ENCODE measurements around the gene SPTAN1. TPM values are rescaled to one million over a fixed set of nuclear protein-coding genes. Genes with fewer than 3 reads are reported as not detected.

Gene SPTAN1
- total and polyA plus RNA-seq, 2 donors (not counting 3 experiments of a cell fraction or from before 2014, with no cell fraction given), result 408 to 502 TPM

DNA sequence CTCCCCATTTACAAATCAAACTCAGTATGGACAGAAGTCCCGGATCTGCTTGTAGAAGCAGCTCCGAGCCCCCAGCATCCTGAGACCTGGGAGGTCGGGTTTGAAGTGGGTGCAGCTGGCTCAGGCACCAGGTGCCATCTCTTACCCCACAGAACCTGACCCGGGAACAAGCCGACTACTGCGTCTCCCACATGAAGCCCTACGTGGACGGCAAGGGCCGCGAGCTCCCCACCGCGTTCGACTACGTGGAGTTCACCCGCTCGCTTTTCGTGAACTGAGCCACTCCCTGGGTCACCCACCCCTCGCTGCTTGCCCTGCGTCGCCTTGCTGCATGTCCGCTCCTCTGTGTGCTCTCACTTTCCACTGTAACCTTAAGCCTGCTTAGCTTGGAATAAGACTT is 80.7 kb downstream of the SPTAN1 start:
- Histone ChIP-seq H4K20me1 (replicated peaks; ENCODE audit: control insufficient read depth, extremely low read depth, insufficient read depth, low read length) (no peaks in the 10 kb centered on the region), H3K9me1 (replicated peaks; ENCODE audit: control insufficient read depth, extremely low read depth, insufficient read depth, low read length) (no peaks in the 10 kb centered on the region), H3K4me3 (replicated peaks in 1 of 3; ENCODE audit: insufficient read depth in 1 of 3, low read depth in 1 of 3, low read length in 3 of 3) (no peak overlapping the region), H3K27me3 (ENCODE audit: control insufficient read depth in 2 of 2, insufficient read depth in 2 of 2, low read length in 2 of 2) (no peaks in the 10 kb centered on the region), H3K9ac (replicated peaks; ENCODE audit: extremely low read depth, insufficient read depth, low read length) (no peak overlapping the region), H2AFZ (ENCODE audit: low read depth, low read length) (no peak overlapping the region), H3K27ac (ENCODE audit: insufficient read depth, low read depth, low read length) (no peak overlapping the region), H3K4me1 (ENCODE audit: control insufficient read depth, extremely low read depth, insufficient read depth, low read length) (peaks cover 11% of the 10 kb centered on the region), H3K79me2 (ENCODE audit: control insufficient read depth, insufficient read depth, low read length) (no peaks in the 10 kb centered on the region), H3K4me2 (ENCODE audit: insufficient read depth, low read length) (no peak overlapping the region), H3K9me3 (replicated peaks; ENCODE audit: control insufficient read depth, insufficient read depth, low read length) (no peaks in the 10 kb centered on the region), H3K36me3 (ENCODE audit: control insufficient read depth in 2 of 2, extremely low read depth in 1 of 2, insufficient read depth in 2 of 2, low read length in 2 of 2) (peaks cover 30 to 57% of the 10 kb centered on the region in 2 experiments)
- TF ChIP-seq POLR2AphosphoS5 (IDR thresholded peaks at IDR 0.05; ENCODE audit: insufficient read depth, low read depth, low read length), result no peak
- TF ChIP-seq, protein P1, sequence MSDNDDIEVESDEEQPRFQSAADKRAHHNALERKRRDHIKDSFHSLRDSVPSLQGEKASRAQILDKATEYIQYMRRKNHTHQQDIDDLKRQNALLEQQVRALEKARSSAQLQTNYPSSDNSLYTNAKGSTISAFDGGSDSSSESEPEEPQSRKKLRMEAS (IDR thresholded peaks at IDR 0.05; ENCODE audit: insufficient read depth, insufficient read length), result no peak
- FAIRE-seq (no peak), DNase-seq (ENCODE audit: low read depth, low spot score) (no peak)
- intact Hi-C loops (cut with micrococcal nuclease), result no loop called here
- POLR2A ChIA-PET, result no interaction called here
- CTCF ChIA-PET, result interaction anchor here (1.0 to 1.4 kb wide), 4 partner anchors 8 to 194 kb away, joined by 3 to 4 read pairs (median 4); no protein-coding TSS in a partner anchor
- dilution Hi-C loops (cut with MboI; ENCODE audit: extremely low pct_ligation_motif_present, low sequenced_read_pairs), result no loop called here
- BruUV-seq (replicated peaks), result no TSS peak

DNA sequence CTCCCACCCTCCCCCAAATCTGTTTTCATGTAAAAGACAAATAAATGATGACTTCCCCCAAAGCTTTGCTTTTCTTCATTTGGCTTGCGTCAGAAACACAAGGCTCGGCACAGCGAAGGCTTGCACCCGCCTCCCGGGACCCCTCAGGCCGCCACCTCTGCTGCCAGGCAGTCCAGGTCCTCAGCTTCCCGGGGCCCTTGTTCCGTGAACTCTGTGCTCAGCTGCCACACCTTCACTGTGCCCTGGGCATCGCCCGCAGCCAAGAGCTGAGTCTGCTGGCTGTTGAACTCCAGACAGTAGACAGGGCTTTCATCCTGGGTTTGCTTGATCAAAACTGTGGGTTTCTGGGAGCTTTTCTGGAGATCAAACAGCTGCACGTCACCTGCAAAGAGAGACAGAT is 81.2 kb downstream of the SPTAN1 start:
- no peak for DNase-seq (ENCODE audit: low read depth, low spot score)
- CTCF ChIA-PET, result interaction anchor here (1.0 to 1.4 kb wide), 4 partner anchors 9 to 195 kb away, joined by 3 to 4 read pairs (median 4); no protein-coding TSS in a partner anchor
- no peaks in the 10 kb centered on the region for H4K20me1 ChIP-seq (replicated peaks; ENCODE audit: control insufficient read depth, extremely low read depth, insufficient read depth, low read length)
- H3K36me3 ChIP-seq (ENCODE audit: control insufficient read depth in 2 of 2, extremely low read depth in 1 of 2, insufficient read depth in 2 of 2, low read length in 2 of 2), result peaks cover 25 to 51% of the 10 kb centered on the region in 2 experiments
- intact Hi-C loops (cut with micrococcal nuclease) (no loop called here), dilution Hi-C loops (cut with MboI; ENCODE audit: extremely low pct_ligation_motif_present, low sequenced_read_pairs) (no loop called here)
- H3K27me3 ChIP-seq (ENCODE audit: control insufficient read depth in 2 of 2, insufficient read depth in 2 of 2, low read length in 2 of 2), result no peaks in the 10 kb centered on the region
- no peak overlapping the region for H3K4me3 ChIP-seq (replicated peaks in 1 of 3; ENCODE audit: insufficient read depth in 1 of 3, low read depth in 1 of 3, low read length in 3 of 3)
- H3K79me2 ChIP-seq (ENCODE audit: control insufficient read depth, insufficient read depth, low read length), result no peaks in the 10 kb centered on the region
- no peak for FAIRE-seq
- no peak overlapping the region for H3K27ac ChIP-seq (ENCODE audit: insufficient read depth, low read depth, low read length)
- H2AFZ ChIP-seq (ENCODE audit: low read depth, low read length), result no peak overlapping the region
- POLR2A ChIA-PET, result no interaction called here
- H3K4me2 ChIP-seq (ENCODE audit: insufficient read depth, low read length), result no peak overlapping the region
- H3K9me1 ChIP-seq (replicated peaks; ENCODE audit: control insufficient read depth, extremely low read depth, insufficient read depth, low read length), result no peaks in the 10 kb centered on the region
- no peaks in the 10 kb centered on the region for H3K9me3 ChIP-seq (replicated peaks; ENCODE audit: control insufficient read depth, insufficient read depth, low read length)
- H3K4me1 ChIP-seq (ENCODE audit: control insufficient read depth, extremely low read depth, insufficient read depth, low read length), result peaks cover 11% of the 10 kb centered on the region
- BruUV-seq (replicated peaks), result TSS peak; percentile 87
- TF ChIP-seq MYC (IDR thresholded peaks at IDR 0.05; ENCODE audit: low read depth, low read length) (no peak), FOS (IDR thresholded peaks at IDR 0.05; ENCODE audit: borderline replicate concordance, insufficient read depth, low read length) (no peak), EZH2 (IDR thresholded peaks at IDR 0.05; ENCODE audit: borderline replicate concordance, low read depth, low read length, severe bottlenecking) (no peak), GATA2 (IDR thresholded peaks at IDR 0.05; ENCODE audit: insufficient read depth, insufficient read length, low read depth, low read length) (no peak), POLR2A (IDR thresholded peaks at IDR 0.05; ENCODE audit: low read depth, low read length) (no peak), CTCF (IDR thresholded peaks at IDR 0.05; ENCODE audit: extremely low read depth in 1 of 2, insufficient read depth in 1 of 2, low read depth in 1 of 2, low read length in 2 of 2) (no peak), POLR2AphosphoS5 (IDR thresholded peaks at IDR 0.05; ENCODE audit: insufficient read depth, low read depth, low read length) (no peak), JUN (IDR thresholded peaks at IDR 0.05; ENCODE audit: borderline replicate concordance, insufficient read depth, insufficient read length, low read depth) (no peak)
- TF ChIP-seq, protein P1 (IDR thresholded peaks at IDR 0.05; ENCODE audit: insufficient read depth, insufficient read length), result no peak
- no peak overlapping the region for H3K9ac ChIP-seq (replicated peaks; ENCODE audit: extremely low read depth, insufficient read depth, low read length)

Measured in endothelial cell of umbilical vein (primary cell).